Measurements from ENCODE around the gene APAF1.

DNA sequence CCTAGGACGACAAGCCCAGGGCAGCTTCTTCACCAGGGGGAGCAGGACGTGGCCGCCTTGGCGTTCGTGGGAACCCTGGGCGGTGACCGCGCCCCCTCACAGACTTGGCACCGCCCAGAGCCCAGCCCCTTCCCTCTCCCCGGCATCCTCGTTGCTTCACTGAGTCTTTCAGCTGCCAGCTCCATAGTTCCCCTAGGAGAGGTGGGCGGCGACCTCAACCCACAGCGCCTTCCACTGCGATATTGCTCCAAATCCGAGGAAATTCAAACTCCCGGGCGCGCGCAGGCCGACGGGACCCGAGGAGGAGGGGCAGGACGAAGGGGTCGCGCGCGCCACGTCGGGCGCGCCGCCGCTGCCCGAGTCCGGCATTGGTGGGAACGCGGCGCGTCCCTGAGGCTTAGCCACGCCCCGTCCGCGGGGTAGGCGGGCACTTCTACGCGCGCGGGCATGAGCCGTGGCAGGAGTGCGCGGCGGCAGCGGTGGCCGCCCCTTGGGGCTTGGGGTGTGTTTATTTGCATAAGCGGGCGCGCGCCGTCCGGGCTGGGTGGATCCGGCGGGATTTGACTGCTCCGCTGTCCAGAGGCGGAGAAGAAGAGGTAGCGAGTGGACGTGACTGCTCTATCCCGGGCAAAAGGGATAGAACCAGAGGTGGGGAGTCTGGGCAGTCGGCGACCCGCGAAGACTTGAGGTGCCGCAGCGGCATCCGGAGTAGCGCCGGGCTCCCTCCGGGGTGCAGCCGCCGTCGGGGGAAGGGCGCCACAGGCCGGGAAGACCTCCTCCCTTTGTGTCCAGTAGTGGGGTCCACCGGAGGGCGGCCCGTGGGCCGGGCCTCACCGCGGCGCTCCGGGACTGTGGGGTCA, at the start of gene APAF1, which contains the start of gene IKBIP:
- TF ChIP-seq, protein P1, sequence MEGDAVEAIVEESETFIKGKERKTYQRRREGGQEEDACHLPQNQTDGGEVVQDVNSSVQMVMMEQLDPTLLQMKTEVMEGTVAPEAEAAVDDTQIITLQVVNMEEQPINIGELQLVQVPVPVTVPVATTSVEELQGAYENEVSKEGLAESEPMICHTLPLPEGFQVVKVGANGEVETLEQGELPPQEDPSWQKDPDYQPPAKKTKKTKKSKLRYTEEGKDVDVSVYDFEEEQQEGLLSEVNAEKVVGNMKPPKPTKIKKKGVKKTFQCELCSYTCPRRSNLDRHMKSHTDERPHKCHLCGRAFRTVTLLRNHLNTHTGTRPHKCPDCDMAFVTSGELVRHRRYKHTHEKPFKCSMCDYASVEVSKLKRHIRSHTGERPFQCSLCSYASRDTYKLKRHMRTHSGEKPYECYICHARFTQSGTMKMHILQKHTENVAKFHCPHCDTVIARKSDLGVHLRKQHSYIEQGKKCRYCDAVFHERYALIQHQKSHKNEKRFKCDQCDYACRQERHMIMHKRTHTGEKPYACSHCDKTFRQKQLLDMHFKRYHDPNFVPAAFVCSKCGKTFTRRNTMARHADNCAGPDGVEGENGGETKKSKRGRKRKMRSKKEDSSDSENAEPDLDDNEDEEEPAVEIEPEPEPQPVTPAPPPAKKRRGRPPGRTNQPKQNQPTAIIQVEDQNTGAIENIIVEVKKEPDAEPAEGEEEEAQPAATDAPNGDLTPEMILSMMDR (IDR thresholded peaks at IDR 0.05), result peak in 2 of 12 donors; percentile 3 to 6
- peak in 1 of 2 donors; percentile 80 for TF ChIP-seq POLR2A (IDR thresholded peaks at IDR 0.05)
